Measurements from ENCODE around the gene EBP. TPM values are rescaled to one million over a fixed set of nuclear protein-coding genes. Genes with fewer than 3 reads are reported as not detected.

The EBP gene
- polyA plus RNA-seq, 1 donor from 2014 or later: 134 TPM

- Histone ChIP-seq H3K9ac (ENCODE audit: low read length) (no peak overlapping the region), H3F3A (ENCODE audit: insufficient read depth, low read length, poor library complexity, severe bottlenecking) (no peaks in the 10 kb centered on the region), H3K27me3 (ENCODE audit: insufficient read depth, low read depth, low read length) (no peaks in the 10 kb centered on the region), H3K27ac (ENCODE audit: low read length) (no peak overlapping the region), H3K9me2 (ENCODE audit: insufficient read depth, low read length) (no peaks in the 10 kb centered on the region), H3K4me2 (ENCODE audit: low read length) (no peak overlapping the region), H3K36me3 (ENCODE audit: insufficient read depth, low read length) (no peaks in the 10 kb centered on the region), H3K9me3 (ENCODE audit: low read length) (no peaks in the 10 kb centered on the region), H4K20me1 (ENCODE audit: insufficient read depth) (no peaks in the 10 kb centered on the region), H2AFZ (ENCODE audit: low read depth, low read length) (no peak overlapping the region), H3K4me3 (ENCODE audit: low read length) (no peak overlapping the region), H3K79me2 (replicated peaks; ENCODE audit: insufficient read depth, low read length) (no peaks in the 10 kb centered on the region)
- TF ChIP-seq TAF1 (IDR thresholded peaks at IDR 0.05; ENCODE audit: low read depth): no peak
- no peak for TF ChIP-seq EP300 (conservative IDR thresholded peaks at IDR 0.05; ENCODE audit: poor library complexity, severe bottlenecking)
- TF ChIP-seq RAD21 (conservative IDR thresholded peaks at IDR 0.05): no peak
- no peak for TF ChIP-seq POLR2AphosphoS5 (IDR thresholded peaks at IDR 0.05)
- TF ChIP-seq SMC3 (conservative IDR thresholded peaks at IDR 0.05; ENCODE audit: poor library complexity): no peak
- TF ChIP-seq, protein P1, sequence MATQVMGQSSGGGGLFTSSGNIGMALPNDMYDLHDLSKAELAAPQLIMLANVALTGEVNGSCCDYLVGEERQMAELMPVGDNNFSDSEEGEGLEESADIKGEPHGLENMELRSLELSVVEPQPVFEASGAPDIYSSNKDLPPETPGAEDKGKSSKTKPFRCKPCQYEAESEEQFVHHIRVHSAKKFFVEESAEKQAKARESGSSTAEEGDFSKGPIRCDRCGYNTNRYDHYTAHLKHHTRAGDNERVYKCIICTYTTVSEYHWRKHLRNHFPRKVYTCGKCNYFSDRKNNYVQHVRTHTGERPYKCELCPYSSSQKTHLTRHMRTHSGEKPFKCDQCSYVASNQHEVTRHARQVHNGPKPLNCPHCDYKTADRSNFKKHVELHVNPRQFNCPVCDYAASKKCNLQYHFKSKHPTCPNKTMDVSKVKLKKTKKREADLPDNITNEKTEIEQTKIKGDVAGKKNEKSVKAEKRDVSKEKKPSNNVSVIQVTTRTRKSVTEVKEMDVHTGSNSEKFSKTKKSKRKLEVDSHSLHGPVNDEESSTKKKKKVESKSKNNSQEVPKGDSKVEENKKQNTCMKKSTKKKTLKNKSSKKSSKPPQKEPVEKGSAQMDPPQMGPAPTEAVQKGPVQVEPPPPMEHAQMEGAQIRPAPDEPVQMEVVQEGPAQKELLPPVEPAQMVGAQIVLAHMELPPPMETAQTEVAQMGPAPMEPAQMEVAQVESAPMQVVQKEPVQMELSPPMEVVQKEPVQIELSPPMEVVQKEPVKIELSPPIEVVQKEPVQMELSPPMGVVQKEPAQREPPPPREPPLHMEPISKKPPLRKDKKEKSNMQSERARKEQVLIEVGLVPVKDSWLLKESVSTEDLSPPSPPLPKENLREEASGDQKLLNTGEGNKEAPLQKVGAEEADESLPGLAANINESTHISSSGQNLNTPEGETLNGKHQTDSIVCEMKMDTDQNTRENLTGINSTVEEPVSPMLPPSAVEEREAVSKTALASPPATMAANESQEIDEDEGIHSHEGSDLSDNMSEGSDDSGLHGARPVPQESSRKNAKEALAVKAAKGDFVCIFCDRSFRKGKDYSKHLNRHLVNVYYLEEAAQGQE (IDR thresholded peaks at IDR 0.05; ENCODE audit: borderline replicate concordance): no peak
- no peak for TF ChIP-seq CTCF (IDR thresholded peaks at IDR 0.05; ENCODE audit: poor library complexity, severe bottlenecking)
- no peak for TF ChIP-seq EZH2 (IDR thresholded peaks at IDR 0.05; ENCODE audit: borderline replicate concordance, insufficient read depth, low read length, poor library complexity, severe bottlenecking)
- TF ChIP-seq MXI1 (conservative IDR thresholded peaks at IDR 0.05; ENCODE audit: poor library complexity, severe bottlenecking): no peak
These were observed 24.9 kb upstream of the EBP start for GRCh38 chrX:48496660-48497059.

DNA sequence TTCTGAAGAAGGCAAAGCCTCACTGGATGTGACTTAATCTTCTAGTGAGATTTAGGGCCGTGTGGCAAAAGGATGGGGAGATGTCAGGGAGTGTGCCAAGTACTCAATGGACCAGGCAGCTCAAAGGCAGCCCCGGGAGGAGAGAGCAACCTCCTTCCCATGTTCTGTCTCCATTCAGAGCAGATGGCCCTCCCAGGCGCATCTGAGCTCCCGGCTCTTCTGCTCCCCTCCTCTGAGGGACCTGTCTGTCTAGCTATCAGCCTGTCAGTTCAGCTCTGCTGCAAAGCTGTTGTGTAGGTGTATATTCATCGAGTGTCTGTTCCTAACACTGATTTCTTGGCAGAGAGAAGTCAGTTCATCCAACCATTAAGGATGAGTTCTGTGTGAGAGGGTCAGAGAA, 23.7 kb upstream of the EBP start:
- no peaks in the 10 kb centered on the region for H3K36me3 ChIP-seq (ENCODE audit: insufficient read depth, low read length)
- H4K20me1 ChIP-seq (ENCODE audit: insufficient read depth): no peaks in the 10 kb centered on the region
- H3K79me2 ChIP-seq (replicated peaks; ENCODE audit: insufficient read depth, low read length): no peaks in the 10 kb centered on the region
- H3F3A ChIP-seq (ENCODE audit: insufficient read depth, low read length, poor library complexity, severe bottlenecking): no peaks in the 10 kb centered on the region
- H3K4me3 ChIP-seq (ENCODE audit: low read length): no peak overlapping the region
- H3K9ac ChIP-seq (ENCODE audit: low read length): no peak overlapping the region
- TF ChIP-seq POLR2AphosphoS5 (IDR thresholded peaks at IDR 0.05): no peak
- TF ChIP-seq, protein P1 (IDR thresholded peaks at IDR 0.05; ENCODE audit: borderline replicate concordance): no peak
- TF ChIP-seq TAF1 (IDR thresholded peaks at IDR 0.05; ENCODE audit: low read depth): no peak
- TF ChIP-seq RAD21 (conservative IDR thresholded peaks at IDR 0.05): no peak
- TF ChIP-seq SMC3 (conservative IDR thresholded peaks at IDR 0.05; ENCODE audit: poor library complexity): no peak
- no peak for TF ChIP-seq EP300 (conservative IDR thresholded peaks at IDR 0.05; ENCODE audit: poor library complexity, severe bottlenecking)
- TF ChIP-seq EZH2 (IDR thresholded peaks at IDR 0.05; ENCODE audit: borderline replicate concordance, insufficient read depth, low read length, poor library complexity, severe bottlenecking): no peak
- no peak for TF ChIP-seq MXI1 (conservative IDR thresholded peaks at IDR 0.05; ENCODE audit: poor library complexity, severe bottlenecking)
- no peak for TF ChIP-seq CTCF (IDR thresholded peaks at IDR 0.05; ENCODE audit: poor library complexity, severe bottlenecking)
- no peak overlapping the region for H3K4me2 ChIP-seq (ENCODE audit: low read length)
- H3K27me3 ChIP-seq (ENCODE audit: insufficient read depth, low read depth, low read length): no peaks in the 10 kb centered on the region
- no peaks in the 10 kb centered on the region for H3K9me3 ChIP-seq (ENCODE audit: low read length)
- no peak overlapping the region for H3K27ac ChIP-seq (ENCODE audit: low read length)
- H2AFZ ChIP-seq (ENCODE audit: low read depth, low read length): no peak overlapping the region
- no peaks in the 10 kb centered on the region for H3K9me2 ChIP-seq (ENCODE audit: insufficient read depth, low read length)
